SK-N-SH (cell line): ENCODE measurements around the gene SAMD4B. TPM values are rescaled to one million over a fixed set of nuclear protein-coding genes. Genes with fewer than 3 reads are reported as not detected.

Source experiments
- CTCF ChIA-PET: fragments of 300-600, 350-600 bp; formaldehyde crosslinking; extraction: SDS; loops from one replicate; lab custom pipeline; 2021; lab: Yijun Ruan, JAX
- POLR2A ChIA-PET: fragments of 350-600 bp; sonication (Branson Sonifier 250); formaldehyde crosslinking; extraction: SDS; loops from one replicate; lab custom pipeline; 2020; ENCODE audit warnings: antibody characterized with exemption, inconsistent platforms; lab: Yijun Ruan, JAX
- DNase-seq: peaks from one replicate; pipeline ENCODE4 v3.0.0; 2012
- H2AFZ ChIP-seq: fragments of 200-600 bp; sonication (generic); 2 replicates; pipeline ENCODE4 v1.8.1; 2016; ENCODE audit warnings: antibody characterized with exemption, mild to moderate bottlenecking, low read depth
- H3F3A ChIP-seq: fragments of 200-600 bp; sonication (generic); replicated peaks from 2 replicates; pipeline ENCODE3; 2016; ENCODE audit warnings: antibody characterized with exemption, mild to moderate bottlenecking; ENCODE audit not compliant: insufficient read depth
- H3K27ac ChIP-seq, 2 experiments: fragments of 200-500 bp in 1 of 2; fragments of 200-600 bp in 1 of 2; sonication (Bioruptor generic) in 1 of 2; sonication (generic), shearing (Covaris generic) in 1 of 2; 2 replicates each; pipeline versions ENCODE4 v1.5.1 to v1.6.1; 2014 to 2016; ENCODE audit warnings: low read depth in 2 of 2, inconsistent platforms in 1 of 2, low read length in 1 of 2, mild to moderate bottlenecking in 1 of 2, mixed read lengths in 1 of 2
- H3K27me3 ChIP-seq: fragments of 200-600 bp; sonication (generic), shearing (Covaris generic); 2 replicates; pipeline ENCODE4 v1.6.1; 2016; ENCODE audit warnings: mixed run types; ENCODE audit not compliant: insufficient read depth
- H3K36me3 ChIP-seq, 2 experiments: fragments of 200-500 bp in 1 of 2; fragments of 200-600 bp in 1 of 2; sonication (Bioruptor generic) in 1 of 2; sonication (generic) in 1 of 2; replicated peaks in 1 of 2; 2 replicates each; pipeline versions ENCODE3 to v1.5.1; 2014 to 2016; ENCODE audit warnings: low read length in 1 of 2, mild to moderate bottlenecking in 1 of 2; ENCODE audit not compliant: insufficient read depth in 2 of 2, control insufficient read depth in 1 of 2
- H3K4me1 ChIP-seq, 2 experiments: fragments of 200-500 bp in 1 of 2; fragments of 200-600 bp in 1 of 2; sonication (Bioruptor generic) in 1 of 2; sonication (generic), shearing (Covaris generic) in 1 of 2; 2 replicates each; pipeline versions ENCODE4 v1.5.1 to v1.6.1; 2014 to 2016; ENCODE audit warnings: low read depth in 1 of 2, low read length in 1 of 2, mixed run types in 1 of 2; ENCODE audit not compliant: insufficient read depth in 2 of 2, control insufficient read depth in 1 of 2
- H3K4me2 ChIP-seq: fragments of 200-600 bp; sonication (generic), shearing (Covaris generic); 2 replicates; pipeline ENCODE4 v1.6.1; 2017; ENCODE audit warnings: mixed run types
- H3K4me3 ChIP-seq, 2 experiments: fragments of 200-500 bp in 1 of 2; fragments of 200-600 bp in 1 of 2; sonication (Bioruptor generic) in 1 of 2; sonication (generic), shearing (Covaris generic) in 1 of 2; 2 replicates each; pipeline versions ENCODE4 v1.5.1 to v1.8.1; 2014 to 2016; ENCODE audit warnings: low read depth in 2 of 2, inconsistent platforms in 1 of 2, low read length in 1 of 2, mild to moderate bottlenecking in 1 of 2, mixed read lengths in 1 of 2, moderate library complexity in 1 of 2
- H3K79me2 ChIP-seq: fragments of 200-600 bp; sonication (generic); 2 replicates; pipeline ENCODE4 v1.8.1; 2017; ENCODE audit warnings: mild to moderate bottlenecking; ENCODE audit not compliant: insufficient read depth
- H3K9ac ChIP-seq: fragments of 200-600 bp; sonication (generic); 2 replicates; pipeline ENCODE4 v1.6.1; 2017; ENCODE audit warnings: mixed run types
- H3K9me2 ChIP-seq: fragments of 200-600 bp; sonication (generic); 2 replicates; pipeline ENCODE4 v1.6.1; 2017; ENCODE audit warnings: mixed run types
- H3K9me3 ChIP-seq: fragments of 200-600 bp; sonication (generic); 2 replicates; pipeline ENCODE4 v1.6.1; 2017; ENCODE audit warnings: mixed run types, mild to moderate bottlenecking, moderate library complexity
- H4K20me1 ChIP-seq: fragments of 200-600 bp; sonication (generic); 2 replicates; pipeline ENCODE4 v1.6.1; 2017; ENCODE audit warnings: mild to moderate bottlenecking, mixed run types; ENCODE audit not compliant: insufficient read depth
- CHD2 ChIP-seq: fragments of 150-350 bp; IDR thresholded peaks from 2 replicates; pipeline ENCODE4 v1.6.1; 2018; ENCODE audit warnings: low read length; ENCODE audit not compliant: partially characterized antibody
- CTCF ChIP-seq: fragments of 200-600 bp; sonication (generic); IDR thresholded peaks from 2 replicates; pipeline ENCODE4 v1.6.1; 2017; ENCODE audit warnings: antibody characterized with exemption, mild to moderate bottlenecking, moderate library complexity
- ELF1 ChIP-seq: IDR thresholded peaks from 2 replicates; pipeline ENCODE4 v1.4.0; 2012
- FOXJ3 ChIP-seq: sonication (generic); formaldehyde crosslinking; IDR thresholded peaks from 2 replicates; pipeline ENCODE4 v1.5.1; 2020; ENCODE audit warnings: mild to moderate bottlenecking, missing genetic modification reagents
- FOXM1 ChIP-seq: IDR thresholded peaks from 2 replicates; pipeline ENCODE4 v1.4.0; 2012; ENCODE audit warnings: low read depth, mild to moderate bottlenecking
- JUND ChIP-seq: IDR thresholded peaks from 2 replicates; pipeline ENCODE4 v1.4.0; 2012
- MXI1 ChIP-seq: IDR thresholded peaks from 2 replicates; pipeline ENCODE4 v1.6.1; 2012; ENCODE audit warnings: mild to moderate bottlenecking, low read depth, low read length, improper control_type of control experiment
- NFIC ChIP-seq: IDR thresholded peaks from 2 replicates; pipeline ENCODE4 v1.4.0; 2012; ENCODE audit warnings: borderline replicate concordance
- NRF1 ChIP-seq: IDR thresholded peaks from 2 replicates; pipeline ENCODE4 v1.6.1; 2012; ENCODE audit warnings: low read depth, mild to moderate bottlenecking, low read length
- PBX3 ChIP-seq: IDR thresholded peaks from 2 replicates; pipeline ENCODE4; 2012
- POLR2AphosphoS5 ChIP-seq: IDR thresholded peaks from 2 replicates; pipeline ENCODE4 v1.6.1; 2012; ENCODE audit warnings: low read depth, low read length
- RAD21 ChIP-seq: IDR thresholded peaks from 2 replicates; pipeline ENCODE4 v1.6.1; 2012; ENCODE audit warnings: mild to moderate bottlenecking, low read length
- RXRA ChIP-seq: IDR thresholded peaks from 2 replicates; pipeline ENCODE4 v1.4.0; 2012; ENCODE audit warnings: low read depth, mild to moderate bottlenecking, borderline replicate concordance
- SIN3A ChIP-seq: IDR thresholded peaks from 2 replicates; pipeline ENCODE4 v1.6.1; 2012; ENCODE audit warnings: low read depth, mild to moderate bottlenecking, low read length, moderate library complexity, borderline replicate concordance
- TAF1 ChIP-seq: IDR thresholded peaks from 2 replicates; pipeline ENCODE4 v1.6.1; 2012; ENCODE audit warnings: low read depth, mild to moderate bottlenecking, low read length, moderate library complexity, borderline replicate concordance
- TCF12 ChIP-seq: IDR thresholded peaks from 2 replicates; pipeline ENCODE4 v1.4.0; 2012
- USF2 ChIP-seq: fragments of 150-350 bp; IDR thresholded peaks from 2 replicates; pipeline ENCODE4 v1.6.1; 2017; ENCODE audit warnings: antibody characterized with exemption, low read length, low read depth, borderline replicate concordance
- YY1 ChIP-seq: IDR thresholded peaks from 2 replicates; pipeline ENCODE4 v1.4.0; 2012; ENCODE audit warnings: low read depth, mild to moderate bottlenecking
- WGBS: methylation state at CpG from one replicate; pipeline ENCODE4 v1.1.6; 2017; ENCODE audit warnings: low lambda C conversion rate; 5-methylcytosine and 5-hydroxymethylcytosine counted together
- polyA plus RNA-seq, 3 experiments: library from polyadenylated mRNA; depleted of rRNA; stranded (reverse); fragments of >200 nt; gene quantifications; 2 replicates each; pipeline ENCODE4 v1.2.3, GENCODE V29; 2012

SAMD4B gene
- polyA plus RNA-seq, 1 of the 3 experiments (the other 2 are of a cell fraction), result 83.0 TPM

GRCh38 chr19:39420769-39421168 lies 78.5 kb downstream of the SAMD4B start:
- Histone ChIP-seq H3K36me3 (peaks cover 18 to 30% of the 10 kb centered on the region in 2 experiments), H3F3A (peaks cover 12% of the 10 kb centered on the region), H2AFZ (no peak overlapping the region), H3K9me2 (no peaks in the 10 kb centered on the region), H3K27ac (no peak overlapping the region), H3K79me2 (peaks cover 17% of the 10 kb centered on the region; the same call in 1 of the 2 replicates), H3K4me1 (no peaks in the 10 kb centered on the region; a peak in 1 of 4 replicates), H3K9ac (no peak overlapping the region), H3K4me2 (no peak overlapping the region), H3K27me3 (no peaks in the 10 kb centered on the region), H3K9me3 (no peaks in the 10 kb centered on the region), H3K4me3 (no peak overlapping the region), H4K20me1 (no peaks in the 10 kb centered on the region; the same call in 1 of the 2 replicates)
- POLR2A ChIA-PET, result interaction anchor here (3.0 kb wide), 1 partner anchor 15 kb away, joined by 10 read pairs; the partner anchor contains the start of gene RPS16
- CTCF ChIA-PET, result interaction anchor here (0.7 kb wide), 1 partner anchor 9 kb away, joined by 3 read pairs; no protein-coding TSS in a partner anchor
- 92% methylated on average over 13 of the region's 15 CpGs for WGBS
- no peak for TF ChIP-seq JUND
- no peak for TF ChIP-seq SIN3A
- DNase-seq, result no peak

GRCh38 chr19:39422020-39422419 lies 79.8 kb downstream of the SAMD4B start:
- no peaks in the 10 kb centered on the region for H3K9me2 ChIP-seq
- no peak overlapping the region for H3K9ac ChIP-seq
- no peaks in the 10 kb centered on the region for H3K4me1 ChIP-seq
- ChIA-PET CTCF (no interaction called here), POLR2A (interaction anchor here (3.0 kb wide), 1 partner anchor 14 kb away, joined by 10 read pairs; the partner anchor contains the start of gene RPS16)
- H2AFZ ChIP-seq, result no peak overlapping the region
- H3F3A ChIP-seq, result peaks cover 12% of the 10 kb centered on the region
- no peak for DNase-seq
- H3K36me3 ChIP-seq, result peaks cover 18 to 27% of the 10 kb centered on the region in 2 experiments
- WGBS, result 94% methylated on average over 5 of the region's 5 CpGs
- peaks cover 9% of the 10 kb centered on the region; the same call in 1 of the 2 replicates for H3K79me2 ChIP-seq
- H3K27ac ChIP-seq, result no peak overlapping the region
- no peak for TF ChIP-seq ELF1
- H4K20me1 ChIP-seq, result no peaks in the 10 kb centered on the region
- no peaks in the 10 kb centered on the region for H3K27me3 ChIP-seq
- no peak overlapping the region for H3K4me2 ChIP-seq
- H3K9me3 ChIP-seq, result no peaks in the 10 kb centered on the region
- H3K4me3 ChIP-seq, result no peak overlapping the region

GRCh38 chr19:39423258-39424086 lies 81.3 kb downstream of the SAMD4B start:
- H3K36me3 ChIP-seq, result peaks cover 18 to 25% of the 10 kb centered on the region in 2 experiments
- CTCF ChIA-PET, result interaction anchor here (0.9 to 1.4 kb wide), 4 partner anchors 9 to 51 kb away, joined by 3 to 7 read pairs (median 4); partner anchors contain the start of gene PLEKHG2

More at GRCh38 chr19:39423258-39424086, 81.3 kb downstream of the SAMD4B start:
- POLR2A ChIA-PET, result interaction anchor here (2.9 kb wide), 1 partner anchor 12 kb away, joined by 17 read pairs; the partner anchor contains the start of gene RPS16
- Histone ChIP-seq H2AFZ (no peak overlapping the region), H3K27me3 (no peaks in the 10 kb centered on the region), H3K9me2 (no peaks in the 10 kb centered on the region), H3K4me2 (no peak overlapping the region), H4K20me1 (no peaks in the 10 kb centered on the region), H3F3A (peaks cover 21% of the 10 kb centered on the region), H3K27ac (no peak overlapping the region), H3K4me3 (no peak overlapping the region)
- no peak for TF ChIP-seq FOXM1
- TF ChIP-seq NRF1, result no peak
- no peak for TF ChIP-seq SIN3A
- TF ChIP-seq CTCF, result no peak
- TF ChIP-seq PBX3, result no peak
- TF ChIP-seq POLR2AphosphoS5, result no peak
- TF ChIP-seq RAD21, result no peak
- TF ChIP-seq YY1, result no peak
- TF ChIP-seq TAF1, result no peak
- TF ChIP-seq CHD2, result no peak
- TF ChIP-seq NFIC, result no peak
- no peak for TF ChIP-seq USF2
- TF ChIP-seq MXI1, result no peak
- no peak for TF ChIP-seq JUND
- TF ChIP-seq TCF12, result no peak
- TF ChIP-seq ELF1, result no peak
- TF ChIP-seq FOXJ3 (CRISPR knock-in tag), result no peak
- no peak for TF ChIP-seq RXRA
- TF ChIP-seq, all 33 proteins: peak for 0
- Histone ChIP-seq H3K9me3 (no peaks in the 10 kb centered on the region), H3K79me2 (no peaks in the 10 kb centered on the region; the same call in 1 of the 2 replicates), H3K9ac (no peak overlapping the region), H3K4me1 (peaks cover 3 to 5% of the 10 kb centered on the region in 2 experiments; a peak in 2 of 4 replicates)
- 89% methylated on average over 32 of the region's 35 CpGs for WGBS
- no peak for DNase-seq
